K562 (cell line): ENCODE measurements around the gene RPL19. TPM values are rescaled to one million over a fixed set of nuclear protein-coding genes. Genes with fewer than 3 reads are reported as not detected.
A peak's percentile ranks its signal among the peaks of the same experiment; 100 is the strongest.

ENCODE experiments used
- CBX1 ChIP-seq: sonication (generic); IDR thresholded peaks from 2 replicates; pipeline ENCODE4 v1.6.1; 2016; ENCODE audit warnings: antibody characterized with exemption, low read depth, mild to moderate bottlenecking
- CTBP1 ChIP-seq: fragments of 450-650 bp; IDR thresholded peaks from 2 replicates; pipeline ENCODE4 v1.6.1; 2016; ENCODE audit warnings: borderline replicate concordance
- ILF3 ChIP-seq: fragments of 450-650 bp; IDR thresholded peaks from 2 replicates; pipeline ENCODE4 v1.6.1; 2018; ENCODE audit warnings: antibody characterized with exemption, mild to moderate bottlenecking, moderate library complexity, borderline replicate concordance
- MYC ChIP-seq, 2 experiments: fragments of 250-450 bp in 1 of 2; sonication (Bioruptor Pico) in 1 of 2; IDR thresholded peaks; 2 replicates each; pipeline versions ENCODE4 v1.5.1 to v1.6.1; 2012 to 2021; ENCODE audit warnings: low read depth in 2 of 2, borderline replicate concordance in 1 of 2, improper control_type of control experiment in 1 of 2, low read length in 1 of 2, mild to moderate bottlenecking in 1 of 2, moderate library complexity in 1 of 2
- STAG1 ChIP-seq: sonication (generic); formaldehyde crosslinking; IDR thresholded peaks from 2 replicates; pipeline ENCODE4 v1.5.0; 2020; ENCODE audit warnings: missing genetic modification reagents, borderline replicate concordance
- polyA plus RNA-seq, 8 experiments: library from polyadenylated mRNA; depleted of rRNA in 4 of 8; stranded (reverse) in 5 of 8; unstranded in 3 of 8; fragments of >200 nt; fragmentation: Nextera tagmentation in 2 of 8; fragmentation: Illumina TruSeq in 1 of 8; extraction: Ambion mirVana in 2 of 8; extraction: Trizol in 1 of 8; gene quantifications; 2 replicates each; pipeline versions ENCODE4 v1.2.1 to v1.2.3, GENCODE V29; 2011 to 2014; ENCODE audit warnings: inconsistent platforms in 1 of 8, missing spikeins in 1 of 8
- total RNA-seq, 7 experiments: library from RNA; depleted of rRNA in 6 of 7; stranded (reverse); fragments of >200 nt in 6 of 7; fragmentation: Illumina TruSeq in 2 of 7; extraction: Trizol in 2 of 7; gene quantifications; 2 replicates each; pipeline versions ENCODE4 v1.2.1 to v1.2.3, GENCODE V29; 2011 to 2021; ENCODE audit warnings: low replicate concordance in 1 of 7
- TF ChIP-seq, protein P1 (sequence below): fragments of 450-650 bp; IDR thresholded peaks from 2 replicates; pipeline ENCODE4 v1.6.1; 2016; ENCODE audit warnings: mild to moderate bottlenecking, moderate library complexity
- TF ChIP-seq, protein P2 (sequence below), 2 experiments: fragments of 450-650 bp in 1 of 2; sonication (generic) in 1 of 2; formaldehyde crosslinking in 1 of 2; IDR thresholded peaks in 1 of 2; conservative IDR thresholded peaks in 1 of 2; 2 replicates each; pipeline versions ENCODE4 v1.6.1 to v1.8.1; 2016 to 2023; ENCODE audit warnings: mild to moderate bottlenecking in 2 of 2, moderate library complexity in 2 of 2, inconsistent platforms in 1 of 2, missing genetic modification reagents in 1 of 2
- TF ChIP-seq, protein P3 (sequence below): fragments of 450-650 bp; IDR thresholded peaks from 2 replicates; pipeline ENCODE4 v1.6.1; 2017; ENCODE audit warnings: antibody characterized with exemption, mild to moderate bottlenecking

Gene RPL19
- total and polyA plus RNA-seq, 9 of the 15 experiments (the other 6 are each of a cell fraction or from before 2014, with no cell fraction given), result 2,263 to 4,614 (median 3,727) TPM

DNA sequence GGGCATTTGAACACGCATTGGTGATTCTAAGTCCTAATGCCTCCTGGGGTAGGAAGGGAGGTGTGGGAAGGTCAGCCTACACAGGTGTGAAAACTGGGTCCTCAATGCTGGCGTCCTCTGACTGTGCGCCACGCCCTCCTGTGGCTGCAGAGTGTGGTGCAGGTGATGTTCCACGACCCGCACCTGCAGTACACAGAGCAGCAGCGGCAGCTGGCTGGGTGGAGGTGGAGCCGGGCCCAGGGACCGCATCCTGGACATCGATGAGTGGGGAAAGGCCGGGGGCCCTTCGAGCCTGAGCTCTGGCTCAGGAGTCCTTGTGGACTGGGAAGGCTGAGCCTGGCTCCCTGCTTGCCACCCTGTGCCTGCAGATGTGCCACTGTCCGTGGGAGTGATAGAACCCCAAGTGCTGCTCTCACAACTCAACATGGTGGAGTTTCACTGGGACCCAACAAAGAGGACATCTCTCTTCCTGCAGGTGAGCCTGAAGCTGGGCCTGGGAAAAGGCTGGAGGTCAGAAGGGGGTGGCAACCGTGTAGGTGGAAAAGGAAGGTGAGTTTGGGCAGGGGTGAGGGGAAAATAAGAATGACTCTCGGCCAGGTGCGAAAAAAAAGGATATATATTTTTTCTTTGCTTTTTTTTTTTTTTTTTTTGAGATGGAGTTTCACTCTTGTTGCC lies 39.7 kb downstream of the RPL19 start (continued):
- TF ChIP-seq, protein P1, sequence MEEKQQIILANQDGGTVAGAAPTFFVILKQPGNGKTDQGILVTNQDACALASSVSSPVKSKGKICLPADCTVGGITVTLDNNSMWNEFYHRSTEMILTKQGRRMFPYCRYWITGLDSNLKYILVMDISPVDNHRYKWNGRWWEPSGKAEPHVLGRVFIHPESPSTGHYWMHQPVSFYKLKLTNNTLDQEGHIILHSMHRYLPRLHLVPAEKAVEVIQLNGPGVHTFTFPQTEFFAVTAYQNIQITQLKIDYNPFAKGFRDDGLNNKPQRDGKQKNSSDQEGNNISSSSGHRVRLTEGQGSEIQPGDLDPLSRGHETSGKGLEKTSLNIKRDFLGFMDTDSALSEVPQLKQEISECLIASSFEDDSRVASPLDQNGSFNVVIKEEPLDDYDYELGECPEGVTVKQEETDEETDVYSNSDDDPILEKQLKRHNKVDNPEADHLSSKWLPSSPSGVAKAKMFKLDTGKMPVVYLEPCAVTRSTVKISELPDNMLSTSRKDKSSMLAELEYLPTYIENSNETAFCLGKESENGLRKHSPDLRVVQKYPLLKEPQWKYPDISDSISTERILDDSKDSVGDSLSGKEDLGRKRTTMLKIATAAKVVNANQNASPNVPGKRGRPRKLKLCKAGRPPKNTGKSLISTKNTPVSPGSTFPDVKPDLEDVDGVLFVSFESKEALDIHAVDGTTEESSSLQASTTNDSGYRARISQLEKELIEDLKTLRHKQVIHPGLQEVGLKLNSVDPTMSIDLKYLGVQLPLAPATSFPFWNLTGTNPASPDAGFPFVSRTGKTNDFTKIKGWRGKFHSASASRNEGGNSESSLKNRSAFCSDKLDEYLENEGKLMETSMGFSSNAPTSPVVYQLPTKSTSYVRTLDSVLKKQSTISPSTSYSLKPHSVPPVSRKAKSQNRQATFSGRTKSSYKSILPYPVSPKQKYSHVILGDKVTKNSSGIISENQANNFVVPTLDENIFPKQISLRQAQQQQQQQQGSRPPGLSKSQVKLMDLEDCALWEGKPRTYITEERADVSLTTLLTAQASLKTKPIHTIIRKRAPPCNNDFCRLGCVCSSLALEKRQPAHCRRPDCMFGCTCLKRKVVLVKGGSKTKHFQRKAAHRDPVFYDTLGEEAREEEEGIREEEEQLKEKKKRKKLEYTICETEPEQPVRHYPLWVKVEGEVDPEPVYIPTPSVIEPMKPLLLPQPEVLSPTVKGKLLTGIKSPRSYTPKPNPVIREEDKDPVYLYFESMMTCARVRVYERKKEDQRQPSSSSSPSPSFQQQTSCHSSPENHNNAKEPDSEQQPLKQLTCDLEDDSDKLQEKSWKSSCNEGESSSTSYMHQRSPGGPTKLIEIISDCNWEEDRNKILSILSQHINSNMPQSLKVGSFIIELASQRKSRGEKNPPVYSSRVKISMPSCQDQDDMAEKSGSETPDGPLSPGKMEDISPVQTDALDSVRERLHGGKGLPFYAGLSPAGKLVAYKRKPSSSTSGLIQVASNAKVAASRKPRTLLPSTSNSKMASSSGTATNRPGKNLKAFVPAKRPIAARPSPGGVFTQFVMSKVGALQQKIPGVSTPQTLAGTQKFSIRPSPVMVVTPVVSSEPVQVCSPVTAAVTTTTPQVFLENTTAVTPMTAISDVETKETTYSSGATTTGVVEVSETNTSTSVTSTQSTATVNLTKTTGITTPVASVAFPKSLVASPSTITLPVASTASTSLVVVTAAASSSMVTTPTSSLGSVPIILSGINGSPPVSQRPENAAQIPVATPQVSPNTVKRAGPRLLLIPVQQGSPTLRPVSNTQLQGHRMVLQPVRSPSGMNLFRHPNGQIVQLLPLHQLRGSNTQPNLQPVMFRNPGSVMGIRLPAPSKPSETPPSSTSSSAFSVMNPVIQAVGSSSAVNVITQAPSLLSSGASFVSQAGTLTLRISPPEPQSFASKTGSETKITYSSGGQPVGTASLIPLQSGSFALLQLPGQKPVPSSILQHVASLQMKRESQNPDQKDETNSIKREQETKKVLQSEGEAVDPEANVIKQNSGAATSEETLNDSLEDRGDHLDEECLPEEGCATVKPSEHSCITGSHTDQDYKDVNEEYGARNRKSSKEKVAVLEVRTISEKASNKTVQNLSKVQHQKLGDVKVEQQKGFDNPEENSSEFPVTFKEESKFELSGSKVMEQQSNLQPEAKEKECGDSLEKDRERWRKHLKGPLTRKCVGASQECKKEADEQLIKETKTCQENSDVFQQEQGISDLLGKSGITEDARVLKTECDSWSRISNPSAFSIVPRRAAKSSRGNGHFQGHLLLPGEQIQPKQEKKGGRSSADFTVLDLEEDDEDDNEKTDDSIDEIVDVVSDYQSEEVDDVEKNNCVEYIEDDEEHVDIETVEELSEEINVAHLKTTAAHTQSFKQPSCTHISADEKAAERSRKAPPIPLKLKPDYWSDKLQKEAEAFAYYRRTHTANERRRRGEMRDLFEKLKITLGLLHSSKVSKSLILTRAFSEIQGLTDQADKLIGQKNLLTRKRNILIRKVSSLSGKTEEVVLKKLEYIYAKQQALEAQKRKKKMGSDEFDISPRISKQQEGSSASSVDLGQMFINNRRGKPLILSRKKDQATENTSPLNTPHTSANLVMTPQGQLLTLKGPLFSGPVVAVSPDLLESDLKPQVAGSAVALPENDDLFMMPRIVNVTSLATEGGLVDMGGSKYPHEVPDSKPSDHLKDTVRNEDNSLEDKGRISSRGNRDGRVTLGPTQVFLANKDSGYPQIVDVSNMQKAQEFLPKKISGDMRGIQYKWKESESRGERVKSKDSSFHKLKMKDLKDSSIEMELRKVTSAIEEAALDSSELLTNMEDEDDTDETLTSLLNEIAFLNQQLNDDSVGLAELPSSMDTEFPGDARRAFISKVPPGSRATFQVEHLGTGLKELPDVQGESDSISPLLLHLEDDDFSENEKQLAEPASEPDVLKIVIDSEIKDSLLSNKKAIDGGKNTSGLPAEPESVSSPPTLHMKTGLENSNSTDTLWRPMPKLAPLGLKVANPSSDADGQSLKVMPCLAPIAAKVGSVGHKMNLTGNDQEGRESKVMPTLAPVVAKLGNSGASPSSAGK, result no peak
- TF ChIP-seq, protein P2, sequence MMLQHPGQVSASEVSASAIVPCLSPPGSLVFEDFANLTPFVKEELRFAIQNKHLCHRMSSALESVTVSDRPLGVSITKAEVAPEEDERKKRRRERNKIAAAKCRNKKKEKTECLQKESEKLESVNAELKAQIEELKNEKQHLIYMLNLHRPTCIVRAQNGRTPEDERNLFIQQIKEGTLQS (IDR thresholded peaks at IDR 0.05), result no peak
- TF ChIP-seq, protein P2 (CRISPR knock-in tag; conservative IDR thresholded peaks at IDR 0.05), result no peak
- TF ChIP-seq CBX1 (no peak), CTBP1 (peak; percentile 45; the same call in 1 of the 2 replicates), STAG1 (CRISPR knock-in tag) (0 out of 2 replicates have a peak, but pooled peaks have one; percentile 34), ILF3 (no peak), MYC (IDR thresholded peaks at IDR 0.05; ENCODE audit: low read depth, low read length) (peak; percentile 35; the same call in 1 of the 2 replicates), MYC (CRISPR knock-in tag; IDR thresholded peaks at IDR 0.05; ENCODE audit: borderline replicate concordance, low read depth) (no peak)
- TF ChIP-seq, protein P3, sequence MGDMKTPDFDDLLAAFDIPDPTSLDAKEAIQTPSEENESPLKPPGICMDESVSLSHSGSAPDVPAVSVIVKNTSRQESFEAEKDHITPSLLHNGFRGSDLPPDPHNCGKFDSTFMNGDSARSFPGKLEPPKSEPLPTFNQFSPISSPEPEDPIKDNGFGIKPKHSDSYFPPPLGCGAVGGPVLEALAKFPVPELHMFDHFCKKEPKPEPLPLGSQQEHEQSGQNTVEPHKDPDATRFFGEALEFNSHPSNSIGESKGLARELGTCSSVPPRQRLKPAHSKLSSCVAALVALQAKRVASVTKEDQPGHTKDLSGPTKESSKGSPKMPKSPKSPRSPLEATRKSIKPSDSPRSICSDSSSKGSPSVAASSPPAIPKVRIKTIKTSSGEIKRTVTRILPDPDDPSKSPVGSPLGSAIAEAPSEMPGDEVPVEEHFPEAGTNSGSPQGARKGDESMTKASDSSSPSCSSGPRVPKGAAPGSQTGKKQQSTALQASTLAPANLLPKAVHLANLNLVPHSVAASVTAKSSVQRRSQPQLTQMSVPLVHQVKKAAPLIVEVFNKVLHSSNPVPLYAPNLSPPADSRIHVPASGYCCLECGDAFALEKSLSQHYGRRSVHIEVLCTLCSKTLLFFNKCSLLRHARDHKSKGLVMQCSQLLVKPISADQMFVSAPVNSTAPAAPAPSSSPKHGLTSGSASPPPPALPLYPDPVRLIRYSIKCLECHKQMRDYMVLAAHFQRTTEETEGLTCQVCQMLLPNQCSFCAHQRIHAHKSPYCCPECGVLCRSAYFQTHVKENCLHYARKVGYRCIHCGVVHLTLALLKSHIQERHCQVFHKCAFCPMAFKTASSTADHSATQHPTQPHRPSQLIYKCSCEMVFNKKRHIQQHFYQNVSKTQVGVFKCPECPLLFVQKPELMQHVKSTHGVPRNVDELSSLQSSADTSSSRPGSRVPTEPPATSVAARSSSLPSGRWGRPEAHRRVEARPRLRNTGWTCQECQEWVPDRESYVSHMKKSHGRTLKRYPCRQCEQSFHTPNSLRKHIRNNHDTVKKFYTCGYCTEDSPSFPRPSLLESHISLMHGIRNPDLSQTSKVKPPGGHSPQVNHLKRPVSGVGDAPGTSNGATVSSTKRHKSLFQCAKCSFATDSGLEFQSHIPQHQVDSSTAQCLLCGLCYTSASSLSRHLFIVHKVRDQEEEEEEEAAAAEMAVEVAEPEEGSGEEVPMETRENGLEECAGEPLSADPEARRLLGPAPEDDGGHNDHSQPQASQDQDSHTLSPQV, result no peak
